Fibroblast of skin of right biceps (primary cell): ENCODE measurements around the gene MAP4K4.

Experiments
- DNase-seq: peaks from one replicate; pipeline ENCODE4 v3.0.0-alpha.2; 2013

Gene MAP4K4

DNA sequence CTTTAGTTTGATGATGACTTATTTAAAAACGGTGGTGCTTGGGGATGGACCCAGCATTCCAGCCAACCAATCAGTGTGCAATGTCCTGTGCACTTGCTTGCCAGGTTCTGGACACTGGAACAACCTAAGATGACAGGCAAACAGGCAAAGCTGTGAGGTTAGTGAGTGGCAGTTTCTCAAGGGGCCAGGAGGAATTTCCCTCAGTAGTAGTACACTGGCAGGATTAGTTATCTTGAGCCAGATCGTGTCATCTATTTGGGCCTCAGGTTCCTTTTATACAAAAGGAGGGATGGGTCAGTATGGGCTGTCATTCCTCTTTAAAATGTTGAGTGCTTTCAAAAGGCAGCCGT, 26.6 kb downstream of the MAP4K4 start:
- DNase-seq, result no peak

DNA sequence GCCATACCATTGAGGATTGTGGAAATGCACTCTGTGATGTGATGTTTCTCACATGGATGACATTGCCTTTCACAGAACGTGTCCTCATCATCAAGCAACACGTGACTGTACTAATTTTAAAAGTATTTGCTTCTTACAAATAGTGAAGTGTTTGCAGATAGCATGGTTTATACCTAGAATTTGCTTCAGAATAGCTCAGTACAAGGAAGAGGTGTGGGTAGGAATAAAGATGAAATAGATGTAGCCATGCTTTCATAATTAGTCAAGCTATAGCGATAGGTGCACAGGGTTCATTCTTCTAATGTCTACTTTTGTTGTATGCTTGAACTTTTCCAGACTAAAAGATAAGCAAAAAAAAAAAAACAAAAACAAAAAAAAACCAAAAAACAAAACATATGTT, 27.5 kb downstream of the MAP4K4 start:
- DNase-seq, result no peak

DNA sequence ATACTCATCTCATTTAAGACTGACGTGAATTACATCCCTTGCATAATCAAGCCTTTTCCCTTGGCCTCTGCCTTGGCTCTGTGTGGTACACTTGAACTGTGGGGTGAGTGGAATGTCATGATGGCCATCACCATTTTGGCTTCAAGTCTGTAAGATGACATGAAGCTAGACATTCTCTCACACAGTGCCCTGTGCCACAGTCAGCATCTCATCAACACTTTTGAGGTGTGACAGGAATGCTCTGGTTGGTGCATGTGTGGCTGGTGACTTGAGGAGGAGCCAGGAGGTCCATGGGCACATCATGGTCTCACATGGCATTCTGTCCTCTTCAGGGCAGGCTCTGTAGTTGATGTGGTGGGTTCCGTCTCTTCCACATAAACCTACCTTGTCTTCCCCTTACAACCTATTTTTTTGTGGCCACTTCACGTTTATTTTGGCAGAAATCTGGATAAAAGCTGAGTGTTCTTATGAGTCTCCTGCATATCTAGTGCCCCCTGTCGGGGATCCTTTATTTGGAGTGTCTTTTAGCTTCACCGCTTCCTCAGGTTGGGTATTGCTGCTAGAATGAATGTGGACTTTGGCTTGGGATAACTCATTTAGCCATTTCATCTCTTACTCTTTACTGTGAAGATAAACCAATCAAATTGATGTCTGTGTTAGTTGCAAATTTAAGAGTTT, 28.1 kb downstream of the MAP4K4 start:
- DNase-seq, result no peak

DNA sequence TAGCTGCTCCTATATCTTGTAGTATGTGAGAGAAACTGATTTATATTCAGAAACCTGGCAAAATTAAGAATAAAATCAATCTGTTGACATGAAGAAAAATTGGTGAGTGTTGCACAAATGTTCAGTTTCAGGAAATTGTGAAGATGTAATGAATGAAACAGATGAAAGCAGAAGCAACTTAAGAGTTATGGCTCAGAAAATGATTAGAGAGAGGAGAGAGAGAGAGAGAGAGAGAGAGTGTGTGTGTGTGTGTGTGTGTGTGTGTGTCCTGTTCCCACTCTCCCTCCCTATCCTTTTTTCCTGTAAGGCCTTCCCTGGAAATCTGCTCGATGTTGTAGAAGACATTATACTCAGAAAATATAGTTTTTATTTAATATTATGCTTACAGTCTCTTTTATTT, 31.4 kb downstream of the MAP4K4 start:
- no peak for DNase-seq

DNA sequence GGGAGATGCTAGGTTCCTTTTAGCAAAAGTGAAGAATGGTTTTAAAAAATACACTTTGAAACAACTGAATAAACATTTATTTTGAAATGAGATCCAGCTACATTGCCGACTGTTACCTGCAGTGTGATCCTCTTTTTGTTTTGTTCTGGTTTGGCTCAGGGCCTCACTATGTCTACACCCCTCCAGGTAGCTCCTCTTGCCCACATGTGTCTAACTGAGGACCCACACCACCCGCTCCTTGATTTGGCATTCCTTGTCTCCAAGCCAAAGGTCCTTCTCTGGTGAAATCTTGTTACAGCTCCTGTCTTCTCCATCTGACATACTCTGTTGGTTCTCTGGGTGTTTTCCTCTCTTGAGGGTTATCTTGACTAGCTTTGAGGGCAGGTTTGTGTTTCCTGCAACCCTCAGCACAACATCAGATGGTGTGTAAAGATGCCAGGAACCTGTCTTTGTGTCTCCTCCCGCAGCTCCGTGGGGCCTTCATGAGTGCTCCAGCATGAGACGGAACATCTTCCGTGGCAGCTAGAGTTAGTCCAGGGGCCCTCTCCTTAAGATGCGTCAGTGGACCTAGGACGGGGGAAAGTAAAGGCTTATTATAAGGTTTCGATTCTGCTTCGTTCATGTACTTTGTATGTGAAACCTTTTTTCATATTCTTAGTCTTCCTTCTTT, 32.1 kb downstream of the MAP4K4 start:
- DNase-seq, result no peak

DNA sequence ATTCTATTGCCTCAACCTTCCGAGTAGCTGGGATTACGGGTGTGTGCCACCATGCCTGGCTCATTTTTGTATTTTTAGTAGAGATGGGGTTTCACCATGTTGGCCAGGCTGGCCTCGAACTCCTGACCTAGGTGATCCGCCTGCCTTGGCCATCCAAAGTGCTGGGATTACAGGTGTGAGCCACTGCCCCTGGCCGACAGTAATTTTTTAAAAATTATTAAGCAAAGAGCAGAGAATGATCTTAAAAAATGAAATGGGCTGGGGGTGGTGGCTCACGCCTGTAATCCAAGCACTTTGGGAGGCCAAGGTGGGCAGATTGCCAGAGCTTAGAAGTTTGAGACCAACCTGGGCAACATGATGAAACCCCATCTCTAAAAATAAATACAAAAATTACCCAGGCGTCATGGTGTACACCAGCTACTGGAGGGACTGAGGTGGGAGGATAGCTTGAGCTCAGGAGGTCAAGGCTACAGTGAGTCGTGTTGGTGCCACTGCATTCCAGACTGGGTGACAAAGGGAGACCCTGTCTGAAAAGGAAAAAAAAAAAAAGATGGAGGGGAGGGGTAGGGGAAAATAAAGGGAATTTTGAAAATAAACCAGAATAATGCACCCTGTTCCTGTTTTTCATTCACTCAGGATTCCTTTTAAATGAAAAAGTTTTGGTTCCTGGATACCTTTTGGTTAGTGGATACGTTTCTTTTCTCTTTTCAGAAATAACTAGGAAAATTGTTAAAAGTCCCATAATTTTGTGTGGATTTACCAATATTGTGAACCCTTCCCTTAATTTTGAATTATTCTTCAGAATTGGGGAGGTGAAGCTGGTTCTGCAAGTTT, 33.9 kb downstream of the MAP4K4 start:
- no peak for DNase-seq

DNA sequence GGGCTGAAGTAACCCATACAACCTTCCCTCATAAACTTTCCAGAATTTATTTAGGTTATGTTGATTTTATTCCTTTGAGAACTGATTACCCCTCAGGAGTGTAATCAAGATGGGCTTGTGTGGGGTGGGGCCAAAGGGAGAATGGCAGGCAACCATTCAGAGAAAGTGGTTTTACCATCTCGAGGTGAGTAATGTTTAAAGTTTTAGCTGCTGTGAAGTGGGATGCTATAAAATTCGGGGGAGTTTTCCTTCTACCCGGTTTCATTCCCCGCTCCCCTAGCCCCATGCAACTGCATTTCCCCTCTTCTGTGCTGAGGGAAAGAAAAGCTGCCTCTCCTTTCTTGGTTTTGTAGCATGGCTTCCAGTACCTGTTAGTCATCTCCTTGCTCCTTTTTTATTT, 34.7 kb downstream of the MAP4K4 start:
- no peak for DNase-seq

DNA sequence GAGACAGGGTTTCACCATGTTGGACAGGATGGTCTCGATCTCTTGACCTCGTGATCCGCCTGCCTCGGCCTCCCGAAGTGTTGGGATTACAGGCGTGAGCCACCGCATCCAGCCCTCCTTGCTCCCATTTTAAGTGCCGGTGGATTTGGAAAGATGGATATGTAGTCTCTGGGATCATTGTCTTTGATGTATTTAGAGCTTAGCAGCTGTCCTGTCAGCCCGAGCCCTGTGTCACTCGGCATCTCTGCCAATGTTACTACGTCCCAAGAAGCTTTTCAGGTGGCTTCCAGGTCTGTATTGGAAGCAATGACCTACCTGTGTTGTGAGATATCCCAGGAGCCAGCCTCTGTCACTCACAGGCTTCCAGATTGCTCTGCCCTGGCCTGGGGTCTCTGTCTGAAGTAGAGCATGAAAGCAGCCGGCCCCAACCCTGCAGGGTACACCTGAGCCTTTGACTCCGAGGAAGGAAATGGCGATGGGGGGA, 35.3 kb downstream of the MAP4K4 start:
- no peak for DNase-seq

DNA sequence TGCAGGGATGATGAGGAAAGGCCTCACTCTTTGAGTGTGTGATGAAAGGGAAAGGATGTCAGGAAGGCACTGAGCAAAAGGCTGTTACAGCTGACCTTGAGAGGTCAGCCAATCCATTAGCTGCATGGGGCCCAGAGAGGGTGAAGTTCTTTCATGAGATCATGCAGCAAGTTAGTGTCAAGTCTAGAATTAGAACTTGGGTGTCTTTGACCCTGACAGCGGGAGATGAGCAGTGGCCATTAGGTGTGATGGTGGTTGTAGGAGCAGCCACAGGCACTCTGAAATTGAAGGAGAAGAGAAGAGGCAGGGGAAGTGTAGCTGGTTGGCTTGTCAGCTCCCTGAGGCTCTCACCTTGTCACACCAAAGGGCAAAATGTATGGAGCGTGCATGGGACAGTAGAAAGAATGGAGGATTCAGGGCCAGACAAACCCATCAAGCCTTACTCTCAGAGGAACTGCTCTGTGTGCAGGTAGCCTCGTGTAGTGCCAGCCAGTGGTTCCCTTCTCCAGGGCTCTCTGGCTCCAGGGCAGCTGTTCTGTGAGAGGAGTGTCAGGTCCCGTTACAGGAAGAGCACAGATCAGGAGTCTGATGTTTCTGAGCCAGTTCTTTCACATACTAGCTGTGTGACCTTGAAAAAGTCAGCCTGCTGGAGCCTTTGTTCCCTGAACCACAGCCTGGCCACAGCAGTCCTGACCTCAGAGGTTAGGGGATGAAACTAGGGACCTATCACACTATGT, 35.9 kb downstream of the MAP4K4 start:
- DNase-seq, result no peak

DNA sequence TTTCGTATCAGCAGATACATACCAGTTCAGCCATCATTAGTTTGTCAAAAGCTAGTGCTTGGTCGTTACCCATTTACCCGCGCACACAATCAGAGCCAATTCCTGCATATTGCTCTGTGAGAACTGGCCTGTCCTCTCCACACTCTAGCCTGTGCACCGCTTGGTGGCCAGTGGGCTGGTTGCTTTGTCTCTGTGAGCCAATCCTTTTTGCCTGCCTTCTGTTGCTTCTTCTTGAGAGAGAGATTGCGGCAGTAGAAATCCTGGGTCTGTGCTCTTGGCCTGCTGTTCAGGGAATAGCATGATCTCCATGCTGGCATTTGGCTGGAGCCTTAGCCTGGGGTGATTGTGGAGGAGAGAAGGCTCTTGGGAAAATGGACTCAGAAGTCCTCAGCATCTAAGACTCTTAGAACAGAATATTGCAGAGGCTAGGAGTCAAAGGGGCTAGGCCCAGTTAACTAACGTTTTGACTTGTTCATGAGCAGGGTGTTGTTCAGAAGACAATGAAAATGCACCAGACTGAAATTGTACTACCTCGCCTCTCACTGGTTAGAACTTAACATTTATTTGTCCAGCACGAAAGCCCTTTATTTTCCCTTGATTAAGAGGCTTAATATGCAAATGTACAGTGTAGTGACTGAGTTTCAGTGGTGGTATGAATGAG, 37.1 kb downstream of the MAP4K4 start:
- no peak for DNase-seq

DNA sequence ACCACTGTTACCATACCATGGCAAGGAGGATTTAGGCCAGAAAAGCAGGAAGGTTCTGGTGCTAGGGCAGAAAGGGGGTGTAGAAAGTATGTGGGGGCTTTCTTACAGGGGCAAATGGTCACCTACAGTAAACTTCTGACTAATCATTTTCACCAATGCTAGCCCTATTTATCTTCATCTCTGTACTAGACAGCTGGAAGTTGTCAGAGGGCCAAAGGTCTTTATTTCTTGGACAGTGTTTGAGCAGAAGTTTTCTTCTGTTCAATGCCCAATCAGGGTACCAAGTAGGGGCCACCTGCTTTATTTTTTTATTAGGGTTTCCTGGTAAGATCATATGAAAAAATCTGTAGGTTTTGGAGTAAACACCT, 37.6 kb downstream of the MAP4K4 start:
- no peak for DNase-seq

DNA sequence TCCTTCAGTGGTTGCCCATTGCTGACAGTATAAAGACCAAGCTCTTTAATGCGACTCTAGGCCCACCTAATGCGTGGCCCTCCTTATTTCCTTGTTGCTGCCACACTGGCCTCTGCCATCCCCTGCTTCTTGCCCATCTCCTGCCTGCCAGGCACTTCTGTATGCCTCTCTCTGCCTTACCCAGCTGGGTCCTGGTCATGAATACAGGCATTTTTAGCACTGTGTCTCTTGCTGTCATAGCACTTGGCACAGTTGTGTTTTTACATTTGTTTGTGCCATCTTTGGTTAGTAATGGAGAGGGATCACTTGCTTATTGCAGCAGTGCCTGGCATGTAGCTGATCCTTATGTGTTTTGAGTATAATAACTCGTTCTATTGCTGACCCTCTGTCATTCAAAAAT, 38.7 kb downstream of the MAP4K4 start:
- no peak for DNase-seq

DNA sequence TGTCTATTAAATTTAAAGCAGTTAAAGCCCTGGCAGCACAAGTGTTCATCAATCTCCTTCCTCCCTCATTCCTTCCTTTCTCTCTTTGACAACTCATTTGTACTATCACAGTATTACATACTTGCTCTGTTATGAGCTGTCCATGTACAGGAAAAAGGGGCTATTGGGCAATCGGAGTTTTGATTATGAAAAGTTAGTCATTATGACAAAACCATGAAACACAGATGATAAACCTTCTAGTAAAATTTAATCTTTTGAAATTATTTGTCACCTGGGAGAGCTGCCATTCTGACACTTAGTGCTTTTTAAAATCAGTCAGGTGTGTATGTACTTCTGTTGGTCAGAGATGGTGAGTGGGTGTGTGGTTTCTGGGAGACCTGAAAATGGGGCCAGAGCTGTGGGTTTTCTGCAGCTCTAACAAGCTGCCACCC, 39.4 kb downstream of the MAP4K4 start:
- peak; percentile 81 for DNase-seq

DNA sequence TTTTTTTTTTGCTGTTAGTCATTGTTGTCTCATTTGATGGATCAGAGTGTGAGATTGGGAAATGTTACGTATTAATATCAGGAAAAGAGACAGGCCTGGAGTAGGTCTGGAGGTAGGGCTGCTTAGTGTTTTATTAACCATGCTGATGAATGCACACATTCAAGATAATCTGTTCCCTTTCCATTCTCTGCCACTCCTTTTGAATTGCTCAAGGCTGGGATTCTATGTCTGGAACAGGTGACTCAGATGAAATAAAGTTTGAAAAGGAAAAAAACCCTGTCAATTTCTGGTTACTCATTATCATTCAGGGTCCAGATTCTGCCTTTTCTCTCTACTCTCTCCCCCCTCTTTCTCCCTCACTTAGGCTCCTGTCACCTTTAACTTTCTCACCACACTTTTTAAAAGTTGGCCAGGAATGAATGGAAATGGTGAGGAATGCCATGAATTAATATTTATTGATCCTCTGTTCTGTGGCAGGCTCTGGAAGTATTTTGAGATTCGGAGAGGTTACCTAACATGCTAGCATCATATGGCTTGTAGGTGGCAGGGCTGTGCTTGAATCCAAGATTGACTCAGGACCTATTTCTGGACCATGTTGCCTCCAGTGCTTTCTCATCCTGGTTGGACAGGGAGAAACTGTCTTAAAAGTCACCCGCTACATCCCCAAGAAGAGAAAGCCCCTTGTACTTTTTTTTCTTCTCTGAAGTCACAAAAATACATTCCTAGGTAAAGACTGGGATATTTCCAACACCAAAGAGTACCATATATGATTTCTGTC, 40.2 kb downstream of the MAP4K4 start:
- DNase-seq, result no peak

DNA sequence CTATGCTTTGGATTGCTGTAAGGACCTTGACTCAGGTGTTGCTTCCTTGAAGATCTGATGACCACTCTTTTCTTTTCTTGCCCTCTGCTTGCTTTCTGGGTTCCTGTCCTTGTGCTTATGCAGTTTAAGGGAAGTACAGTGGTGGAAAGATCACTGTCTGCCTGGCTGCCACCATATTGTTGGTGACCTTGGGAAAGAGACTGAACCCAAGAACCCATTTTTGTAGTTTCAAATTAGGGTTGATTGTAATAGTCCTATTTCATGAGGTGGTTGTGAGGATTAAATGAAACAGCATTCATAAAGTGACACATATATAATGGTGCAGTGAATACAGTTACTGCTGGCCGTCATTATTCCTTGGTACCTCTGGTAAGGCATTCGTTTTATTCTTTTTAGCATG, 41.1 kb downstream of the MAP4K4 start:
- DNase-seq, result no peak

DNA sequence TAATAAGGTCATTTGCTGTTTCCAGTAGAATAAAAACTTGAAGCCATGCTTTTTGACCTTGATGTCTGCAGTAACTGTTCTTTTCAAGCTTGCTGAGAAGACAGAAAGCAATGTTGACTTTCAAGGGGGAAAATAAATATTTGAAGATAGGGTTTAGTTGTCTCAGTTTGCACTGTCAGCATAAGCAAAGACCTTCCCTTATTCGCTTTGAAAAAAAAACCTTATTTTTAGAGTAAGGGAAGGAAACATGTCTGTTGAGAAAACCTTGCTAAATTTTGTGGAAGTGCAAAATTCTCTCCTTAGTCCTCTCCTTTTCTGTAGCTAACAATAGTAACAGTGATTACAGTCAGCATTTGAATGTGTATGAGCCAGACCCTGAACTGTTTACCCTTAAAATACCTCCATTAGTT, 43.1 kb downstream of the MAP4K4 start:
- DNase-seq, result no peak

DNA sequence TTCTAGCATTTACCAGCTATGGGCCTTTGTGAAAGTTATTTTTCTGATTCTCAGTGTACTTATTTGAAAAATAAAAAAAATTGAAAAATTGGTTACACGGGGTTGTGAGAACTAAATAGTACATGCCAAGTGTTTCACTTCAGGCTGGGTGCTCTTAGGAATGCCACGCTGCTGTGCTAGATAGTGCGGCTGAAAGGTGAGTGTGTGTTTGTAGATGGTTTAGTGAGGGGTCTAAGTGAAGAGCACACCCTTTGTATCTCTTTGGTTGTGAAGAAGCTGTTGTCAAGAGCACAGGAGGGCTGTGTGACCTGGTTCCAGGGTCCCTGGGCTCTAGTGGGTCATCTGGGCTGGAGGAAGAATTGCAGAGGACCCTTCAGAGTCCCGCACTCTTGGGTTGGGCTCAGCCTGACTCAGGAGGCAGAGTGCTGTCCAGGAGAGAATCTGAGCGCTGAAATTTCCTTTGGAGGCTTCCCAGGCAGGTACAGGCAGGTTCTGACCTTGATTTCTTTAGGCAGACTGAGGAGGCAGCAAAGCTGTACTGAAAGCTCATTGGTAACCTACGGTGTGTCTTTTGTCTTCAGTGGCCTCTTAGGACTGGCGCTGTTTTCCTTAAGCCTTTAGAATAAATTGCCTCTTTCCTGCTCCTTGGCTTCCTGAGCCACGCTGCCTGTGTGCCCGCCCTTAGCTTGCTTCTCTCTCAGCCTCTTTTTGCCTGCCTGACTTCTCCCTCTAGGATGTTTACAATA, 44.4 kb downstream of the MAP4K4 start:
- DNase-seq, result no peak

DNA sequence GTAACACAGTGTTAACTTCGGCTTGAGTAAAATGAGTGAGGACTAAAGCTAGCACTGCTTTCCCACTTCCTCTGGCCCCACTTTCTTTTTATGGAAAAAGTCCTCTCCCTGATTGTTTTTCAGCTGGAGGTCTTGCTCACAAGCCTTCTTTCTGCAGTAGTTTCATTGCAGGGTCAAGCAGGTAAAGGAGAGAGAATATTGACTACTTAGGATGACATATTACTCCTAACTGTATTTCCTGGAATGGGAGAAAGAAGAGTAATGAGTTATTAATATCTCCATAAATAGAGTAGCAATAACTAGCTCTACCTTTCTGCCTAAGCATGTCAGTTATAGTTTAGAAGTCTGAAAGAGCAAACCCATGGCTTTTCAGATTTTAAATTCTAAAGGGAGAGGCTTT, 45.0 kb downstream of the MAP4K4 start:
- DNase-seq, result no peak

DNA sequence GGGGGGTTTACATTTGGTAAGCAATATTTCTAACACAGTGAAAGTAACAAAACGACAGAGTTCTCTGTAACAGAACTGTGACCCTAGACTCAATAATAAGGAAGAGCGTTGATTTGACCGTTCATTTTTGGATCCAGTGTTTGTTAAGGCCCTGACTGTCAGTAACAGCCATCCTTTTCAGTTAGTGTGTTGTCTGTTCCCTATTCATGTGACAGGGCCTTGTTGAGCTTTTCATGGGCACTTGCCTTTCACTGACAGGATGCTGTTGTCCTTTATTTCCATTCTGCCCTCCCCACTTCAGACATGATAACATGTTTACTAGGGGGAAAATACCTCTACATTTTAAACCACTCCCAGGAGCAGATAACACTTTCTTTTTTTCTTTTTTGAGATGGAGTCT, 45.8 kb downstream of the MAP4K4 start:
- DNase-seq, result no peak

DNA sequence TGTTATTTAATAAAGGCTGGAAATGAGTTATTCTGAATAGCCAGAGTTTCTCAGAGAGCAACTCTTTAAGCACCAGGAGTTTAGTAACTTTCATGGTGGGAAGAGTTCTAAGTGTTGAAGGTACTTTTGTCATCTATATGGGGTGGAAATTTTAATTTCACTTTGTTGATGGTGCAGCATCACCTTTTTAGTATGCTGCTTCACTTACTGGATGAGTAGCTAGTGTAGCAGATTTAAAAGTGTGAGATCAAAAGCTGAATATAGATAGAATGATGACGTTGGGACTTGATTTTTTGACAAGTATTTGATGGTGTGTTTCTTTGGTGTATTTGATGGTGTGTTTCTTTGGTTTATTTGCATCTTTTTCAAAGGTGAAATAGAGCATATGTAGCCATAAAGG, 47.3 kb downstream of the MAP4K4 start:
- no peak for DNase-seq
